GM21423 (cell line): ENCODE measurements around the gene AOPEP.

Experiments used
- ATAC-seq: cut with Tn5 transposase; IDR thresholded peaks from one replicate; pipeline ENCODE4 v1.9.1; 2021; ENCODE audit warnings: mild to moderate bottlenecking, moderate library complexity; ENCODE audit not compliant: unreplicated experiment

AOPEP gene

GRCh38 chr9:95090023-95090791, 363.7 kb downstream of the AOPEP start:
- ATAC-seq, result no peak

GRCh38 chr9:95090871-95091577, 364.5 kb downstream of the AOPEP start:
- ATAC-seq, result no peak

GRCh38 chr9:95091601-95092261, 365.2 kb downstream of the AOPEP start:
- no peak for ATAC-seq

- ATAC-seq, result no peak
Observed at GRCh38 chr9:95092262-95093072, 366.0 kb downstream of the AOPEP start.

- ATAC-seq, result no peak
Observed at GRCh38 chr9:95093586-95093985, 367.1 kb downstream of the AOPEP start.

GRCh38 chr9:95094002-95094401, 367.5 kb downstream of the AOPEP start:
- no peak for ATAC-seq

- ATAC-seq, result no peak
Observed at GRCh38 chr9:95095641-95096355, 369.3 kb downstream of the AOPEP start.

- no peak for ATAC-seq
Observed at GRCh38 chr9:95096381-95096780, 369.9 kb downstream of the AOPEP start.

- ATAC-seq, result no peak
Observed at GRCh38 chr9:95096807-95097206, 370.3 kb downstream of the AOPEP start.

- no peak for ATAC-seq
Observed at GRCh38 chr9:95097279-95097678, 370.8 kb downstream of the AOPEP start.

- ATAC-seq, result no peak
Observed at GRCh38 chr9:95098391-95098921, 372.0 kb downstream of the AOPEP start.

- no peak for ATAC-seq
Observed at GRCh38 chr9:95099321-95100070, 373.0 kb downstream of the AOPEP start.

GRCh38 chr9:95100071-95100627, 373.6 kb downstream of the AOPEP start:
- ATAC-seq, result no peak

GRCh38 chr9:95101326-95101725, 374.8 kb downstream of the AOPEP start:
- ATAC-seq, result no peak

- ATAC-seq, result no peak
Observed at GRCh38 chr9:95102001-95102433, 375.5 kb downstream of the AOPEP start.

GRCh38 chr9:95102572-95102971, 376.1 kb downstream of the AOPEP start:
- no peak for ATAC-seq

GRCh38 chr9:95103281-95103771, 376.8 kb downstream of the AOPEP start:
- no peak for ATAC-seq

GRCh38 chr9:95103871-95104580, 377.5 kb downstream of the AOPEP start:
- no peak for ATAC-seq
